GM19328 (cell line): Measurements from ENCODE around the gene U2AF1L4.

Experiments used
- ATAC-seq: cut with Tn5 transposase; IDR thresholded peaks from one replicate; pipeline ENCODE4 v1.9.1; 2021; ENCODE audit warnings: mild to moderate bottlenecking, moderate library complexity; ENCODE audit not compliant: unreplicated experiment

Gene U2AF1L4

DNA sequence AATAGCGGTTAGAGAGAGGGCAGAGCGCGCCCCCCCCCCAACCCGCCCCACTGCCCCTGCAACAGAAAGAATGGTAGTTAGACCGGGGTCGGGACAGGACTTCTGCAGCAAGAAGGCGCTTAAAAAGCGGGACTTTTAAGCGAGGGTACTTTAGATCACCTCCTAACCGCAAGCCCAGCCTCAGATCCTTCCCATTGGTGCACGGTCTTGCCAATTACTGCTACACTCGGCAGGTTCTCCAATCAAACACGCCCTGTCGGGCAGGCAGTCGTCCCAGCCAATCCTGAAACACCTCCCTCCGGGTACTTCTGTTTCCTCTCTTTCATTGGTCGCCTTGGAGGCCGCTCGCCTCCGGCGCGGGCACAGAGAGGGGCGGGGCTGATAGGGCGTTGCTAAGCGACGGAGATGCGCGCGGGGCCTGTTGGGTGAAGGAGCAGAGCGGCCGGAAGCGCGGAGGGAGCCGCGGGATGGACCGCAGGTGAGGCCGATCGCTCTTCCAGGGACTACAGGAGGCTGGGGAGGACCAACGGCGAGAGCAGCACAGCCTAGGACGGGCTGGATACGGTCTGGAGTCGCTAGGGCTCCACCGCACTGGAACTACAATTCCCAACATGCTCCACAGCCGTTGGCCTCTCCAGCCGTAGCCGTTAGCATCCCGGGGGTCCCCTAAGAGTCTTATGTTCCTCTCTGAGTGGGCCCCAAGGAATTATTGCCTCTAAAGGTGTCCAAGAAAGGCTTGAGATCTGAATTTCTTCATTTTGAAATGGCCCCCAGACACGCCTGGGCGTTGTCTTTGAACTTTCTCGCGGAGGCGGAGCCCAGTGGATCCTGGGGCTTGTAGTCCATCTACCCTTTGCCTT, 12.8 kb upstream of the U2AF1L4 start, which contains the start of gene PROSER3:
Gene PROSER3, plus strand, starts transcription at position 428 of the 860 bp plus-strand sequence. Its CDS starts 40 bp downstream, at position 468.
- peak; percentile 96 for ATAC-seq

DNA sequence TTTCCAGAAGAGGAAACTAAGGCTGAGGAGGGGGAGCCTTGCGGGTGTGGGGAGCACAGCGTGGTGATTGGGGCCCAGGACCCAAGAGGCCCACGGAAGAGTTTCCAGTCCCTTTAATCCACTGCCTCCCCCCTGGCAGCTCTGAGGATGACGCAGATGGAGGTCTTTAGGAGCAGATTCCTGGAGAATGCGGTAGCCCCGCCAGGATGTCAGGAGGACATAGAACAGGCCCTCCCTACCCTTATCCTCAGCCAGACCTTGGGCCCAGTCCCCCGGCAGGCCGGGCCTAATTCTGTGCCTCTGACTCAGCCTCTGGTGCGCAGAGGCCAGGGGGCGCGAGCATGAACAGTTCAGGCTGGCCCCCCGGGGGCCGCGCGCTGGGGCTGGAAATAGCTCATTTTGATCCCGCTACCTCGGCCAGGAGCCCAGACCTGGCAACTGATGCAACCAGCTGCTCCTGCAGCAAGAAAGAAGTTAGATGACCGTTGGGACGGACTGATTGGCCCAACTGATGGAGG, 12.1 kb upstream of the U2AF1L4 start:
- no peak for ATAC-seq

DNA sequence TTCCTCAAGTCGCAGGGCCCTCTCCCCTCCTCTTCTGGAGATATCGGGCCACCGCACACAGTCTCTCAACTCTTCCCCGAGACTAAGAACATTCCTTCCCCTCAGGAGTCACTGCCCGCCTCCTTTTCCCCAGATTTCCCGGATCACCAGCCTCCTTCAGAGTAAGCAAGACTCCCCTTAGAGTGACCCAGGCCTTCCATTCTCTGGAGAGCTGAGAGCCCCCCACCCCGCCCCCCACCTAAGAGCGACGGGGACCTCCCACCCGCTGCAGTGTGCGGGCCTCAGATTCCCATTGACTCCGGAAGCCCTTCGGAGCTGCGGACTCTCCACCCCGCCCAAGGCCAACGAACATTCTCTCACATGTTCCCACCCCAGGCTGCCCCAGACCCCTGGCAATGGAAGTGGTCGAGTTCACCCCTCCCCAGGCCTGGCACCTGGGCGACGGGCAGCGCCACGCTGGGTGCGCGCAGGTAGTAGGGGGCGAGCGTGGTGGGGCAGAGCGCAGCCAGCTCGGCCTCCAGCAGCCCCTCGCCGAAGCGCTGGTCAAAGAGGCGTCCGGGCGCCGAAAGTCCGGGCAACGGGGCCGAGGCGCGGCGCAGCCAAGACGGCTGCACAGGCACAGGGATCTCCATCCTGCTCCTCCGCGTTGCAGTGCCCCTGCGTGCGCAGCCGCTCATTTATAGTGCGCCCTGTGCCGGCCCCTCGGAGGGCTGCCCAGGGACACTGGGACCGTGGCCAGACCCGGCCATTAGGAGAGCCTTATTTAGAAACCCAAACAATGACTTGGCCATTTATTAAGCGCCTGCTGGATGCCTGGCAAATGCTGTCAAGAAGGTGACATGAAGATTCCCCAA, 11.4 kb upstream of the U2AF1L4 start, which contains the start of gene HSPB6:
Gene HSPB6, minus strand, starts transcription at position 653 of the 854 bp plus-strand sequence. Its CDS starts 21 bp downstream, at position 632.
- no peak for ATAC-seq

DNA sequence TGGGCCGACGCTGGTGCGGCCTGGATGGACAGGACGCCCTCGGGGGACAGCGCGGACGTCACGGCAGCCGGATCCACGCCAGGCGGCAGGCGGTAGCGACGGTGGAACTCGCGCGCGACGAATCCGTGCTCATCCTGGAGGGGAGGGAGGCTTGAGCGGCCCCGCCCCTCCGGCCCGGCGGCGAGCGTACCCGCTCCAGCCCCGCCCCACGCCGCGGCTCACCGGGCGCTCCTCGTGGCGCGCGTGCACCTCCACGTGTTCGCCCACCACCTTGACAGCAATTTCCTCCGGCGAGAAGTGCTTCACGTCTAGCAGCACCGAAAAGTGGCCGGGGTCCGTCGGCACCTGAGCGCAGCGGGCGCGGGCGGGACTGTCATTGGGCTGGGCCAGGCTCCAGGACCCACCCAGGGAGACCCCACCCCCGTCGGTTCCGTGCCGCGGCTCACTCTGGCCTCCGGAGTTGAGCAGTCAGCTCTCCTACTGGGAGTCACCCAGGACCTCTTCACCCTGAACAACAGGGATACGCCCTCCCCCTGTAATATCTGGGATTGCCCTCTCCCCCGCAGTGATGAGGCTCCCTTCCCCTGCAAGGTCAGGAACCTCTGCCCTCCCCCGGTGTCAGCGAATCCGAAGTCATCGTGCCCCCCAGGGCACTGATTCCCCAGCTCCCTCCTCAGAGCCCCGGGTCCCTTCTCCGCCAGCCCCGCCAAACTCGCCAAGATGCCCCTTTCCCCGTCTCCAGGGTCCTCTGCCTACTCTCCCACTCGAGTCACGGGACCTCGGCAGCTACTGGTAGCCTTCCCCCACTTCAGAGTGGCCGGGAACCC, 10.5 kb upstream of the U2AF1L4 start:
- no peak for ATAC-seq

DNA sequence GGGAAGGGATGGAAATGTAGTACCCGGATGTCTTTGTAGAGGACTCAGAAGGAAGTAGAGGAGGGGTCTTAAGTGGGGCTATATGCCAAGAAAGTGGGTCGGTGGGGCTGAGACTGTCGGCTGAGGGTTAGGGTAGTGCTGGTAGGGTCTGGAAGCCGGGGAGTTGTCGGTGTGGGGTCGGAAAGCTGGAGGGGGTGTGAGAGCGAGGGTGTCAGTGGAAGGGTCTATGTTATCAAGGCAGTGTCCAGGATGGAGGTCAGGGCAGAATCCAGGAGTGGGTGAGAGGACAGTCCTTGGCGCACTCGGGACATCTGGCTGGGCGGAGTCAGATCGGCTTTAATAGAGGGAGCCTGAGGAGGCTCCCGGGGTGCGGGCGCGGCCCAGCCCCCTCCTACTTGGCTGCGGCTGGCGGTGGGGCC, 9.9 kb upstream of the U2AF1L4 start:
- ATAC-seq = no peak

DNA sequence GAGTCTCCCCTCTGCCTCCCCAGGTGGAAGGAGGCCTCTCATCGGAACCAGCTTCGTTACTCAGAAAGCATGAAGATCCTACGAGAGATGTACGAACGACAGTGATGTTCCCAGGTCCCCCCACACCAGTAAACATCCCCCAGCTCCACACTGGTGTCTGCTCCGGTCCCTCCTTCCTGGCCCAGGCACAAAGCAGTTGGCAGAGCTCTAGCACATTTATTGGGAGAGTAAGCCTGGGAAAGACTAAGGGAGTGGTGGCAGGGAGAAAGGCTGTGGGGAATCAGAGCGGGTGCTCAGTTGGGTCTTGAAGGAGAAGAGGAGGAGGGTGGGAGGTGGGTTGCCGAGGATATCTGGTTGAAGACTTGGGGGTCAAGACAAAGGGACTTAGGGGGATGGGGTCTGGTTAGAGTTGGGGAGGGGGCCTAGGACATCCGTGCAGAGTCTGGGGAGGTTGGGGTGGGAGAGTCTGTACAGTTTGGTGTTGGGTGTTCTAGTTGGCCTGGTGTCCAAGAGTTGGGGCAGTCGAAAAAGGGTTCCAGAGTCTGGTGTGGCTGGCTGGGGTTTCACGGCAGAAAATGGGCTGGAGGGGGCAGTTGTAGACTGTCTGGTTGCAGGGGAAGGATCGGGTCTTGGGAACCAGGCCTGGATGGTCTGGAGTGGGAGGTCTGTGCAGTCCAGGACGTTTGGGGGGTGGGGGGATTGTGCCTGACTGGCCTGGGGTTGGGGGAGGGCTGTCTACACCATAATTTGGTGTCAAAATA, 9.3 kb upstream of the U2AF1L4 start:
- ATAC-seq = no peak

DNA sequence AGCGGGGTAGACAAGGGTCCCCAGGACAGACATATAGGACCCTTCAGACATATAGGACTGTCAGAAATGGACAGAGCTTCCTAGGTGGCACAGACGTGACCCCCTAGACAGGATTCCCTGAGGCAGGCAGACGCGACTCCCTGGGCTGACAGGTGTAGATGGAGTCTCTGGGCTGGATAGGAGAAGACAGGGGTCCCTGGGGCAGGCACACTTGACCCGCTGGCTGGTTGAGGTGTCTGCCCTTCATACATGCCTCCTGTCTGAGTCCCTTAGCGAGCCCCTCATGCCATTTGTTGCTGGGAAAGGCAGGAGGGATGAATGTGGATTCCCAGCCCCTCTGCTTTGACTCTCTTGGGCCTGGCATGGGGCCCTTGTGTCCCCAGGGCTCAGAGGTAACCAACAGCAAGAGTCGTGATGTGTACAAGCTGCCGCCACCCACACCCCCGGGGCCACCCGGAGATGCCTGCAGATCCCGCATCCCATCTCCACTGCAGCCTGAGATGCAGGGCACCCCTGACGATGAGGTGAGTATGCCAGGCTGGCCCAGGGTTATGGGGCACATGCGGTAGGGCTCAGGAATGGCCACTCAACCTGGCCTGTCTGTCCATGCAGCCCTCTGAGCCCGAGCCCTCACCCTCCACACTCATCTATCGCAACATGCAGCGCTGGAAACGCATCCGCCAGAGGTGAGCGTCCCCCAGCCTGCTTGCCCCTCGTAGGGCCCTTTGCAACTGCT, 8.6 kb upstream of the U2AF1L4 start:
- no peak for ATAC-seq

DNA sequence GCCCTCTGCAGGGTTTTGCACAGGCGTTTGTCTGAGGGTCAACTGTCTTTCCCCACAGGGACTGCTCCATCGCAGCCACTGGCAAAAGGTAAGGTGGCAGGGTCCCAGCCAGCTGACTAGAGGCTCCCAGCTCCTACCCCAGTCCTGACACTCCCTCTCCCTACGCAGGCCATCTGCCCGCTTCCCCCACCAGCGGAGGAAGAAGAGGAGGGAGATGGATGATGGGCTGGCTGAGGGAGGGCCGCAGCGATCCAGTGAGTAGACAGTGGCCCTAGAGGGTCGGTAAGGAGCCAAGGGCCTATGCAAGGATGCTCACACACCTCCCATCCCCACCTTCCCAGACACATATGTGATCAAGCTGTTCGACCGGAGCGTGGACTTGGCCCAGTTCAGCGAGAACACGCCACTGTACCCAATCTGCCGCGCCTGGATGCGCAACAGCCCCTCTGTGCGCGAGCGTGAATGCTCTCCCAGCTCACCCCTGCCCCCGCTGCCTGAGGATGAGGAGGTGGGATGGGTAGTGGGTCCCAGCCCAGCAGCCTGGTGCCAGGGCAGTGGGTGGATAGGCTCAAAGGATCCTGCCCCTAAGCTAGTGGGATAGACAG, 7.6 kb upstream of the U2AF1L4 start:
- no peak for ATAC-seq

DNA sequence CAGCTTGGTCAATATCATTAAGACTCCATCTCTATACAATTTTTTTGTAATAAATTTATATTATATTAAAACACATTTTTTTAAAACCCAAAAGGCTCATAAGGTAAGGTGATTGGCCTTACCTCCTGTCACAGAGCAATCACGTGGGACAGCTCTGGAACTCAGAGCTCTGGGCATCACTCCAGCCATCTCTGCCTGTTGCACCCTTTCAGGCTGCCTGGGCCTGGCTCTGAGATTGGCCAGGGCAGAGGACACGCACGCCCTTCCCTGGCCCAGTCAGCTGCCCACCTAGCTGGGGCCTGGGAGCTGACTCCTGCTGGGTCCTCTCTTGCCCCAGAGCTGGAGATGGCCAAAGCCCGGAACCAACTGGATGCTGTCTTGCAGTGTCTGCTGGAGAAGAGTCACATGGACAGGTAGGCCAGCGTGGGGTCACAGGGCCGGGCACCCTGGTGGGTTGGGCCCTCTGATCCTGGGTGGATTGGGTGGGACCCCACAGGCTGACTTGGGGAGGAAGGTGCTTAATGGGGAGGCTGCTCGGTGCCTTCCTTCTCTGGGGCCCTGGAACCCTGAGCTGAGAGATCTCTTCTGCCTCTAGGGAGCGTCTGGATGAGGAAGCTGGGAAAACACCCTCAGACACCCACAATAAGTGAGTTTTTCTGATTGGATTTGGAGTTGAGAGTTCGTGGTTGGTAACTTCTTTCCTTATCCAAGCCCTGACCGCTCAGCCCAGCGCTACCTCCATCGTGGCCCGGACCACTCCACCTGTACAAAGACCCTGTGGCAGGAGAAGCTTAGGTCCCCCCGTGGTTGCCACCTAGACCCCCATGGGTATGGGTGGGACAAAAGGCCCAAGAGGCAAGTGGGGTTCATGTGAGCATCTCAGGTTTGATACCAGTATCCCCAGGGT, 6.9 kb upstream of the U2AF1L4 start:
- ATAC-seq = no peak

DNA sequence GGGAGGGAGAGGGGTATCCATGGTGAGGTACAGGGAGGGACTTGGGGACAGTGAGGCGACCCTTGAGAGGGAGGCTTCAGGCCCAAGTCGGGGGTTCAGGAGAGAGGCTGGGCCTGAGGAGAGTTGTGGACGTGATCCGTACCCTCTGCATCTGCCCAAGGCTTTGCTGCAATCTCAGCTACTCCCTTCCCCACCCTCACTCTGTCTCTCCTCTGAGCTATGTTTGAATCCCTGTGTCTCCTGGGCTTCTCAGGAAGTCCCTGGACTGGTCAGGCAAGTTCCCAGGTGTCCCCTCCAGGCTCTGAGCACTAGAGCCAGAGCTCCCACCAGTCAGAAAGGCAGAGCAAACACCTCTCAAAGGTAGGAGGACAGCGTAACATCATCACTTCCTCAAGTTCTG, 4.9 kb upstream of the U2AF1L4 start:
- ATAC-seq = no peak

DNA sequence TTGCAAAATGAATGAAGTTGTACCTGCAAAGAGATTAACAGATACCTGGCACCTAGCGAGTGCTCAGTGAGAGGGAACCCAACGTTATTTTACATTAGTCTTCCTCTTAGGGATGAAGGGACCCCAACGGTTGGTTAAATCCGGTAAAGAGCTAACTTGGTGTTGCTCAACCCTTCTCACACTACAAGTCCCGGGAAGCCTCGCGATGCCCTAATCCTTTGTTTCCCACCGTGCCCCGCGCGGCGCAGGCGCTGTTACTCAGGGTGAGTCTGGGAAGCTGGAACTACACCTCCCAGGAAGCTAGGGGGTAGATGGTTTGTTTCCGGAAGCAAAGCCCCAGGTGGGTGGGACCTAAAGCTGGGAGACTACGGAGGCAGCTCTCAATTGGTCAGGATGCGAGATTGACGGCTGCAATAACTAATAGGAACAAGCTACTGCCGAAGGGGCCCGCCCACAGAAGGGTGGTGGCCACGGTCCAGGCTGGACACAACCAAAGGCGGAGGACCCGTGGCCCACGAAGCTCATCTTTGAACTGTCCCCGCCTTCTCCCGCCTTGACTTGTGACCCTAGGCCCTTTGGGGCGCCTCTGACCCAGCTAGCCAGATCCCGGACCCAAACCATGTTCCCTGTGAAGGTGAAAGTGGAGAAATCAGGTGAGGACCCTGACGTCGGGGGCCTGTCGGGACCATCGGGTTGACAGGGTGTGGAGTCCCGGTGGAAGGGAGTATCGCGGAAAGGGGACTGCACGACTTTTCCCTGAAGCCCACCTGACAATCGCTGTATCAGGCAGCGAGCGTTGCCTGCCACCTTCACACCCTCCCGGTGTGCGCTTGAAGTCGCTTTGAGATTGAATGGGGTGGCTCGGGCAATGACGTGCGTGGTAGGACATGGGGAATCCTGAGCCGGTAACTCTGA, 3.1 kb upstream of the U2AF1L4 start, which contains the start of gene LIN37:
Gene LIN37, plus strand, starts transcription at position 471 of the 915 bp plus-strand sequence. Its CDS starts 149 bp downstream, at position 620.
- ATAC-seq = peak; percentile 72

DNA sequence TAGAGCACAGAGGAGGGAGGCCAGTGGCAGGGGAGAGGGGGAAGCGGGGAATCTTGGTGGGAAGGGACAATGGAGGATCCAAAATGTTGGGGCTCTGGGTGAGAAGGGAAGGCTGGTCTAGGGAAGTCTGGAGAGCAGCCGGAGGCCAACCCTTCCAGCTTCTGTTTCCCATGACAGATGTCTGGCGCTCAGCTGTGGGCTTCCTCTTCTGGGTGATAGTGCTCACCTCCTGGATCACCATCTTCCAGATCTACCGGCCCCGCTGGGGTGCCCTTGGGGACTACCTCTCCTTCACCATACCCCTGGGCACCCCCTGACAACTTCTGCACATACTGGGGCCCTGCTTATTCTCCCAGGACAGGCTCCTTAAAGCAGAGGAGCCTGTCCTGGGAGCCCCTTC, 1.3 kb upstream of the U2AF1L4 start:
- ATAC-seq = no peak

DNA sequence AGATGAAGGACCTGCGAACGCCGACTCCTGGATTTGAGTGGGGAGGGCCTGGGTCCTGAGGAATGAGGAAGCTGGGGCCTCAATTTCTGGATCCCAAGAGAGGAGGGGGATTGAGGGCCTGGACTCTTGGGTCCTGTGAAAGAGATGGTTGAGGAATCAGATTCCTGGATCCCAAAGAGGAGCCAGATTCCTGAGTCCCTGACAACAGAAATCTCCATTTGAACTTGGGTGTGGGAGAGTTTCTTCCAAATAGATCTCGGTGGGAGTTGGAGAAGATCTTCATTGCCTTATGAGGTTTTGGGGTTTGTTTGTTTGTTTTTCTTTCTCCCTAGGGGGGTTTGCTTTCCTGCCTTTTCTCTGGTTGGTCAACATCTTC, 857 bp upstream of the U2AF1L4 start:
- ATAC-seq = no peak

DNA sequence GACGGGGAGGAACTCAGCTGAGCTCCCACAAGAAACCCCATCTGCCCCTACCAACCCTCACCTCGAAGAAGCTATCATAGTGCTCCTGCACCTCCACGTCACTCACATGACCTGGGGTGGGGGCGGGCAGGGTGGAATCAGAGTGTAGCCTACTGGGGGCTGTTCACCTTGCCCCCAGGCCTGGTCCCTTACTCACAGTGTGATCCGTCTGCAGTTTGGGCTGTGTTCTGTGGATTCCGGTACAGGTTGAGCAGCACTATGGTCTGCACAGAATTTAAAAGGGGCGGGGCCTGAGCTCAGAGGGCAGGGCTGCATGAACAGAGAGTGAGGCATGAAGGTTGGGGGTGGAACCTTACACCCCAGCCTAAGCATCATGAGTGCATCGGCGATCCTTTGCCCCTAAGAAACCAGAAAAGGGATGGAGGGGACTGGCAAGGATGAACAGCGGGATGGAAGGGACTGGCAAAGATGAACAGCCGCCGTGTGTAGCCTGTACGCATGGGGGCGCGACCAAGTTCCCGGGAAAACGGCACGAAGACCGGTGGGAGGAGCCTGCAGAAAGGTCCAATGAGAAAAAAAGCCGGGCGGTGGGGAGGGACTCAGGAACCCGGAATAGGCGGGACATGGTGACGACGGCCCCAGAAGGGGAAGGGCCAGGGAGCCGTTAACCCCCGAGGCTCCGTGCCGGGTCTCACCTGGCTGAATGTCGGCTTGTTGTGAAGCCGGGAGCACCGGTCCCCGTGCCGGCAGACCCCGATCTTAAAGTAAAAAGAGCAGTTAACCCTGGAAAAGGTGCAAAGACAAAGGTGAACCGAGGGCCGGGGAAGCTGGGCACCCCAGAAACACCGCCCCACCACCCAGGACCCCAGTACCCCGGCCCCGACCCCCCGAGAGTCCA, 539 bp downstream of the U2AF1L4 start:
- no peak for ATAC-seq

DNA sequence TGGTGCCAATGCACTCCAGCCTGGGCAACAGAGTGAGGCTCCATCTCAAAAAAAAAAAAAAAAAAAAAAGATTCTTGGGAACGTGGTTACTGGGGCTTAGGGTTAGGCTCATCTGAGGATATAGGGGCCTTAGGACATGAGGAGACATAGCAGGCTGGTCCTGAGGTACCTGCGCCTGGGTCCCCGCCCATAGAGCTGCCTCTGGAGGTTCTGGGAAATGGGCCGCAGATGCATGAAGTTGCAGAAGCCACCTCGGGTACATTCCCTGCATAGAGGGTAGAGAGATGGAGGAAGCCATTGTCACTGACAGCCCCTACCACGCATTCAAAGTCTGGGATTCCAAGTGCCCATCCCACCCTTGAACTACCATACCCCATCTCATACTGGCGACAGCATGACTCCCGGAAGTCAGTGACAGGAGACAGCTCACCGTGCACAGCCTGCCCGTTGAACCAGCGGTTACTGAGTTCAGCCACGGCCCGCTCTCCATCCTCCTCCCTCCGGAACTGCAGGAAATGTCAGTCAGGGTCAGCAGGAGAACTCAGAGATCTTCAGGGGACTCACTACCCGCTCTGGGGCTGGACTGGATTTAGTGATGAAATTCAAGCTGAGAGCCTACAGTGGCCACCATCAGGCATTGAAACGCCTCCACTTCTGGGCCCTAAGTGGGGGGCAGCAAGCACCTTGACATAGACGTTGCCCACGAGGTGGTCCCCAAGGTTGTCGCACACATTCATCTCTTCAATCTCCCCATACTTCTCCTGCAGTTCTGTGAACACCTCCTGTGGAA, 1.4 kb downstream of the U2AF1L4 start:
- ATAC-seq = no peak
